Measurements from ENCODE around the gene IPPK. TPM values are rescaled to one million over a fixed set of nuclear protein-coding genes. Genes with fewer than 3 reads are reported as not detected.

Gene IPPK
- total and polyA plus RNA-seq, 2 donors (not counting 1 experiment from before 2014, with no cell fraction given), result 6.8 to 8.7 TPM

DNA sequence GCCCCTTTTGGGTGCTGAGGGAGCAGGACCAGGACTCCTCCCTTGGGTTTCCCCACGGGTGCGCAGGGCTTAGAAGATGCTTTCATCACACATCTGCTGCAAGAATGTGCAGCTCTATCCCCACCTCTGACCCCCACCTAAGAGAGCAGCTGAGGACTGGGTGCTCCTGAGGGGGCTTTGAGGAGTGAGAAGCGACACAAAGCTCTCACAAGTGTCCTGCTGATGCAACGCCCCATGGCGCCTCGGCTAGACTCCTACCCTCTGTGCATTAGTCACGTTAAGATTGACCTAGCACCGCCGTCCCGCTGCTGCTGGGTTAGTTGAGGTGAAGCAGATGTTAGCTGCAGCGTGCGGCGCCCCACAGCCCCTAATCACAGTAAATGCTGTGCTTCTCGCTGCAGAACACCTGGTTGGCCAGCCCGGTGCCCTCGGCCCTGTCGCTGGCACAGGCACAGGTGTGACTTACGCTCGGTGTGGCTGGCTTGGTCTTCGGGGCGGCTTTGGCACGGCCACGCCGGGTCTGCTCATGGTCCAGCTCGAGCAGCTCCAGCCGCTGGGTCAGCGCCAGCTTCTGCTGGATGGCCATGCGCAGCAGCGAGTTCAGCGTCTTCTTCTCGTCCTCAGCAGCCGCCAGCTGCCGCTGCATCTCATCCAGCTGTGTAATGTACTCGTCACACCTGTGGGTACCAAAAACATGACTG is 45.0 kb upstream of the IPPK start:
- Mint-ChIP-seq H3K27ac (no peak overlapping the region), H3K27me3 (no peaks in the 10 kb centered on the region), H3K4me3 (no peak overlapping the region), H3K4me1 (peaks cover 44% of the 10 kb centered on the region), H3K9me3 (ENCODE audit: insufficient read depth) (no peaks in the 10 kb centered on the region)
- ATAC-seq (ENCODE audit: low read depth) (no peak), DNase-seq (no peak)
- H3K27me3 ChIP-seq (replicated peaks in 1 of 4; ENCODE audit: control extremely low read depth in 1 of 4, control insufficient read depth in 3 of 4, insufficient read depth in 4 of 4, low read length in 3 of 4), result no peaks in the 10 kb centered on the region
- no peak overlapping the region for H3K27ac ChIP-seq (ENCODE audit: low read length in 2 of 2)
- H3K9me3 ChIP-seq (ENCODE audit: control extremely low read depth in 1 of 3, control insufficient read depth in 2 of 3, insufficient read depth in 1 of 3, low read length in 2 of 3), result no peaks in the 10 kb centered on the region
- no peak overlapping the region for H3K9ac ChIP-seq (ENCODE audit: low read length)
- CTCF ChIA-PET, result interaction anchor here (0.9 to 10.2 kb wide), 6 partner anchors 14 to 75 kb away, joined by 3 to 203 read pairs (median 20); partner anchors contain the start of gene BICD2
- no peak overlapping the region for H3K4me2 ChIP-seq (replicated peaks; ENCODE audit: low read depth, low read length, poor library complexity, severe bottlenecking)
- no peak overlapping the region for H2AFZ ChIP-seq (ENCODE audit: insufficient read depth, low read depth, low read length, poor library complexity, severe bottlenecking)
- peaks cover 45% of the 10 kb centered on the region for H4K20me1 ChIP-seq (ENCODE audit: control insufficient read depth, insufficient read depth, low read length, poor library complexity, severe bottlenecking)
- TF ChIP-seq, protein P1, sequence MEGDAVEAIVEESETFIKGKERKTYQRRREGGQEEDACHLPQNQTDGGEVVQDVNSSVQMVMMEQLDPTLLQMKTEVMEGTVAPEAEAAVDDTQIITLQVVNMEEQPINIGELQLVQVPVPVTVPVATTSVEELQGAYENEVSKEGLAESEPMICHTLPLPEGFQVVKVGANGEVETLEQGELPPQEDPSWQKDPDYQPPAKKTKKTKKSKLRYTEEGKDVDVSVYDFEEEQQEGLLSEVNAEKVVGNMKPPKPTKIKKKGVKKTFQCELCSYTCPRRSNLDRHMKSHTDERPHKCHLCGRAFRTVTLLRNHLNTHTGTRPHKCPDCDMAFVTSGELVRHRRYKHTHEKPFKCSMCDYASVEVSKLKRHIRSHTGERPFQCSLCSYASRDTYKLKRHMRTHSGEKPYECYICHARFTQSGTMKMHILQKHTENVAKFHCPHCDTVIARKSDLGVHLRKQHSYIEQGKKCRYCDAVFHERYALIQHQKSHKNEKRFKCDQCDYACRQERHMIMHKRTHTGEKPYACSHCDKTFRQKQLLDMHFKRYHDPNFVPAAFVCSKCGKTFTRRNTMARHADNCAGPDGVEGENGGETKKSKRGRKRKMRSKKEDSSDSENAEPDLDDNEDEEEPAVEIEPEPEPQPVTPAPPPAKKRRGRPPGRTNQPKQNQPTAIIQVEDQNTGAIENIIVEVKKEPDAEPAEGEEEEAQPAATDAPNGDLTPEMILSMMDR (IDR thresholded peaks at IDR 0.05), result no peak
- TF ChIP-seq EZH2 (IDR thresholded peaks at IDR 0.05; ENCODE audit: borderline replicate concordance, insufficient read depth, low read depth, low read length, poor library complexity, severe bottlenecking), result no peak
- H3K36me3 ChIP-seq (replicated peaks in 1 of 2; ENCODE audit: control extremely low read depth in 1 of 2, control insufficient read depth in 1 of 2, extremely low read depth in 1 of 2, insufficient read depth in 2 of 2, low read length in 1 of 2), result peaks cover 0 to 85% of the 10 kb centered on the region in 2 experiments
- no peak overlapping the region for H3K4me3 ChIP-seq (ENCODE audit: control extremely low read depth in 1 of 5, extremely low read depth in 1 of 5, insufficient read depth in 1 of 5, low read depth in 2 of 5, low read length in 4 of 5)
- POLR2A ChIA-PET, result no interaction called here
- peaks cover 20 to 56% of the 10 kb centered on the region in 2 donors for H3K4me1 ChIP-seq (ENCODE audit: control insufficient read depth in 2 of 2, insufficient read depth in 2 of 2, low read length in 2 of 2)
- H3K79me2 ChIP-seq (ENCODE audit: control insufficient read depth, insufficient read depth, low read length), result peaks cover 60% of the 10 kb centered on the region
- intact Hi-C loops (cut with micrococcal nuclease), result no loop called here
- WGBS (ENCODE audit: insufficient coverage), result 97% methylated on average over 32 of the region's 34 CpGs

DNA sequence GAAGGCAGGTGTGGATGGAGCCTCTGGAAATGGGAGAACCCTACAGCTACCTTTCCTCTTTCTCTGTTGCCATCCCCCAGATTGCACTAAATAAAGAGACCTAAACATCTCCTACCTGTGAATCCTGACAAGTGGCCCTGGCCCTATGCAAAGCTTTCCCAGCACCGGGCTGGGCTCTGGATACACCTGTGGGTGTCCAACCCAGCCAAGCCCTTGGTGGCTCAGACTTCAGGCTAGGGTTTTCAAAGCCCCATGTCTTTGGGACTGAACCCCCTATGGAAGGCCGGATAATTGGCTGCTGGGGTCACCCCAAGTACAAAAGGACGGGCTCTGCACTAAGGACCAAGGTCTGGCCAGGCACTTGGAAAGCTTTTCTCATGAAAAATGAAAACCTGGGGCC is 44.1 kb upstream of the IPPK start:
- ATAC-seq (ENCODE audit: low read depth) (no peak), DNase-seq (no peak)
- H3K4me1 ChIP-seq (ENCODE audit: control insufficient read depth in 2 of 2, insufficient read depth in 2 of 2, low read length in 2 of 2), result peaks cover 20 to 46% of the 10 kb centered on the region in 2 donors
- H3K36me3 ChIP-seq (replicated peaks in 1 of 2; ENCODE audit: control extremely low read depth in 1 of 2, control insufficient read depth in 1 of 2, extremely low read depth in 1 of 2, insufficient read depth in 2 of 2, low read length in 1 of 2), result peaks cover 0 to 85% of the 10 kb centered on the region in 2 experiments
- peaks cover 45% of the 10 kb centered on the region for H4K20me1 ChIP-seq (ENCODE audit: control insufficient read depth, insufficient read depth, low read length, poor library complexity, severe bottlenecking)
- WGBS (ENCODE audit: insufficient coverage), result 100% methylated on average over 3 of the region's 3 CpGs
- H3K4me1 Mint-ChIP-seq, result peaks cover 38% of the 10 kb centered on the region
- no peak overlapping the region for H3K9ac ChIP-seq (ENCODE audit: low read length)
- no peak overlapping the region for H3K4me3 ChIP-seq (ENCODE audit: control extremely low read depth in 1 of 5, extremely low read depth in 1 of 5, insufficient read depth in 1 of 5, low read depth in 2 of 5, low read length in 4 of 5)
- no peak overlapping the region for H2AFZ ChIP-seq (ENCODE audit: insufficient read depth, low read depth, low read length, poor library complexity, severe bottlenecking)
- H3K27me3 ChIP-seq (replicated peaks in 1 of 4; ENCODE audit: control extremely low read depth in 1 of 4, control insufficient read depth in 3 of 4, insufficient read depth in 4 of 4, low read length in 3 of 4), result no peaks in the 10 kb centered on the region
- CTCF ChIA-PET, result interaction anchor here (6.7 to 10.2 kb wide), 3 partner anchors 15 to 76 kb away, joined by 35 to 203 read pairs (median 109); partner anchors contain the start of gene BICD2
- H3K27ac ChIP-seq (ENCODE audit: low read length in 2 of 2), result no peak overlapping the region
- H3K9me3 ChIP-seq (ENCODE audit: control extremely low read depth in 1 of 3, control insufficient read depth in 2 of 3, insufficient read depth in 1 of 3, low read length in 2 of 3), result no peaks in the 10 kb centered on the region
- POLR2A ChIA-PET, result no interaction called here
- H3K4me3 Mint-ChIP-seq, result no peak overlapping the region
- peaks cover 51% of the 10 kb centered on the region for H3K79me2 ChIP-seq (ENCODE audit: control insufficient read depth, insufficient read depth, low read length)
- no peaks in the 10 kb centered on the region for H3K9me3 Mint-ChIP-seq (ENCODE audit: insufficient read depth)
- H3K27ac Mint-ChIP-seq, result no peak overlapping the region
- no peak for TF ChIP-seq EZH2 (IDR thresholded peaks at IDR 0.05; ENCODE audit: borderline replicate concordance, insufficient read depth, low read depth, low read length, poor library complexity, severe bottlenecking)
- TF ChIP-seq, protein P1 (IDR thresholded peaks at IDR 0.05), result no peak
- no peaks in the 10 kb centered on the region for H3K27me3 Mint-ChIP-seq
- H3K4me2 ChIP-seq (replicated peaks; ENCODE audit: low read depth, low read length, poor library complexity, severe bottlenecking), result no peak overlapping the region
- intact Hi-C loops (cut with micrococcal nuclease), result no loop called here
